Subcutaneous abdominal adipose tissue (tissue), 5 donors: ENCODE results near the gene CATSPERD.

ENCODE experiments used
- H3K27ac ChIP-seq: one replicate; pipeline ENCODE4 v1.7.0; 2013; ENCODE audit warnings: low read depth, mild to moderate bottlenecking, inconsistent platforms, low read length, moderate library complexity
- H3K27me3 ChIP-seq, 5 donors: one replicate each; pipeline ENCODE4 v1.7.0; 2013; ENCODE audit warnings: low read length in 5 of 5, inconsistent platforms in 1 of 5; ENCODE audit not compliant: control insufficient read depth in 5 of 5, insufficient read depth in 4 of 5
- H3K36me3 ChIP-seq, 5 donors: one replicate each; pipeline ENCODE4 v1.7.0; 2013; ENCODE audit warnings: low read length in 5 of 5; ENCODE audit not compliant: control insufficient read depth in 5 of 5, insufficient read depth in 5 of 5
- H3K4me1 ChIP-seq, 5 donors: one replicate each; pipeline ENCODE4 v1.7.0; 2013; ENCODE audit warnings: low read length in 5 of 5, mild to moderate bottlenecking in 3 of 5, moderate library complexity in 1 of 5; ENCODE audit not compliant: control insufficient read depth in 5 of 5, insufficient read depth in 5 of 5
- H3K4me3 ChIP-seq, 5 donors: one replicate each; pipeline ENCODE4 v1.7.0; 2013; ENCODE audit warnings: low read length in 5 of 5, low read depth in 1 of 5
- H3K9ac ChIP-seq, 5 donors: one replicate each; pipeline ENCODE4 v1.7.0; 2013; ENCODE audit warnings: low read length in 5 of 5, mild to moderate bottlenecking in 4 of 5, moderate library complexity in 3 of 5
- H3K9me3 ChIP-seq, 5 donors: one replicate each; pipeline ENCODE4 v1.7.0; 2013; ENCODE audit warnings: low read length in 5 of 5; ENCODE audit not compliant: control insufficient read depth in 5 of 5
- donor health status: healthy.
- donor health status: healthy.
- donor health status: healthy.
- donor health status: healthy.
- donor health status: healthy.

Gene CATSPERD

DNA sequence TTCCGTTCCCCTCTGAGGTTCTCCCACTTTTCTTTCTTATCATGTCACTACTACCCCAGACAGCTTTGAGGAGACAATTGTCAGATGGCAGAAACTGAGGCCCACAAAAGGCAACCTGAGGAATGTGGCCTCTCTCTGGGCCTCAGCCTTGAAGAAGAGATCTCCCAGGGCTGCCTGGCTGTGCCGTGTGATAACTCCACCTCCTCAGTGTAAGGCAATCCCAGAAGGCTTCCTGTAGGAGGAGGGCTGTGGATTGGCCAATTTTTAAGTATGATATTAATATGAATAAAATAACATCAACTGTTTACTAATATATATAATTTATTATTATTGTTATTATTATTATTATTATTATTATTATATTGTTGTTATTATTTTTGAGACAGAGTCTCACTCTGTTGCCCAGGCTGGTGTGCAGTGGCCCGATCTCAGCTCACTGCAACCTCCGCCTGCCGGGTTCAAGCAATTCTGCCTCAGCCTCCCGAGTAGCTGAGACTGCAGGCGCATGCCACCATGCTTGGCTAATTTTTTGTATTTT, 75.0 kb downstream of the CATSPERD start:
- no peak overlapping the region for H3K9ac ChIP-seq
- H3K4me1 ChIP-seq, result peaks cover 0 to 10% (median under 1%) of the 10 kb centered on the region in 5 donors
- no peak overlapping the region for H3K27ac ChIP-seq
- H3K27me3 ChIP-seq, result peaks cover 6 to 17% (median 10%) of the 10 kb centered on the region in 5 donors
- H3K4me3 ChIP-seq, result no peak overlapping the region
- no peaks in the 10 kb centered on the region for H3K36me3 ChIP-seq
- no peaks in the 10 kb centered on the region for H3K9me3 ChIP-seq

DNA sequence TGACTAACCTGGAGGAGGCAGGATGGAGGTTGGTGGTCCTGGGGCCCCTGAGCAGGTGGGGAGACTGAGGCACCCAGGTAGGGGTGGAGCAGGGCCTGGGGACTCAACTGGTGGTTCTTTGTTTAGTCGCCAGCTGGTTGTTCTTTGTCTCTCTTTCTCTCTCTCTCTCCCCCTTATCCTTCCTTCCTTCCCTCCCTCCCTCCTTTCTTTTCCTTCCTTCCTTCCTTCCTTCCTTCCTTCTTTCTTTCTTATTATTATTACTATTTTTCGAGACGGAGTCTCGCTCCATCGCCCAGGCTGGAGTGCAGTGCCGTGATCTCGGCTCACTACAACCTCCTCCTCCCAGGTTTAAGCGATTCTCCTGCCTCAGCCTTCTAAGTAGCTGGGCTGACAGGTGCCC, 77.8 kb downstream of the CATSPERD start:
- H3K9ac ChIP-seq, result no peak overlapping the region
- H3K4me3 ChIP-seq, result no peak overlapping the region
- peaks cover 22 to 40% (median 27%) of the 10 kb centered on the region in 5 donors for H3K27me3 ChIP-seq
- no peaks in the 10 kb centered on the region for H3K36me3 ChIP-seq
- no peak overlapping the region for H3K27ac ChIP-seq
- H3K9me3 ChIP-seq, result no peaks in the 10 kb centered on the region
- peaks cover 0 to 8% (median under 1%) of the 10 kb centered on the region in 5 donors for H3K4me1 ChIP-seq

DNA sequence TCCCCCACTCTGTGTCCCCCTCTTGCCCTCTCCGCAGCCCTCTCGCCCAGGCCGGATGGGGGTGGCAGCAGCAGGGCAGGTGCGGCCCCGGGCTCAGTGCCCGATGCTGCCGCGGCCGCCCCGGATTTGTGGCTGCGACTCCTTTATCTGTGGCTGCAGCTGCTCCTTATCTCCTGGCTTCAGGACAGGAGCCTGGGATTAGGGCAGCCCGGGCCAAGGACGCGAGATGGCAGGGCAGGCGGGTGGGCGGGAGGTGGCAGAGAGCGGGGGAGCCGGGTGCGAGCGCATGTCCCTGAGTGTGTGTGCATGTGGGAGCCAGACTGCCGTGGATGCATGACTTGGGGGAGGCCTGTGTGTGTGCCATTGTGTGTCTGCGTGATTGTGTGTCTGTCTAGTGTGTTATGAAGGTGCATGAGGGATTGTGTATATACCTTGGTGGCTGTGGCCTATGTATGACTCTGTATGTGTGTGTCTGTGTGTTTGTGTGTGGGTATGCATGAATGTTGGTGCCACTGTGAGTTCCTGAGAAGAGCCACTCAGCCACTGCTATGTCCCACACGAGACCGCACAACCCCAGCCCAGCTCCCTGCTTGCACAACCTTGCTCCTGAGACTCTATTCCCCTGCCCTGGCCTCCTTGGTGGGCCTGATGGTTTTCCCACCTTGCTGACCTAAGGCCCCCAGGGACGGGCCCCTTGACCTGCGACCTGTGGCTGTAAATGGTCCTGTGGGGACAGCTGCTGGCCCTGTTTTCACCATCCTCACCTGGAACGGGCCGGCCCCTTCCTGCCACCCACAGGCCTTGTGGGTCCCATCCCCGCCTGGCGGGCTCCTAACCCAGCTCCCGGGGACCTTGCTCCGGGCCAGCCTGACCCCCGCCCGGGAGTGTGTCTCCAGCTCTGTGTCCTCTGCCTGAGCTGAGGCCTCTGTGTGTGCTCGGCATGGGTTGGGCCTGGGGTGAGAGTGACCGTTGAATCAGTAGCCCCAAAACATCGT, 79.1 kb downstream of the CATSPERD start:
- H3K4me3 ChIP-seq, result no peak overlapping the region
- no peak overlapping the region for H3K9ac ChIP-seq
- H3K4me1 ChIP-seq, result peaks cover 0 to 14% (median 6%) of the 10 kb centered on the region in 5 donors
- H3K36me3 ChIP-seq, result no peaks in the 10 kb centered on the region
- peaks cover 27 to 53% (median 37%) of the 10 kb centered on the region in 5 donors for H3K27me3 ChIP-seq
- no peaks in the 10 kb centered on the region for H3K9me3 ChIP-seq
- no peak overlapping the region for H3K27ac ChIP-seq

DNA sequence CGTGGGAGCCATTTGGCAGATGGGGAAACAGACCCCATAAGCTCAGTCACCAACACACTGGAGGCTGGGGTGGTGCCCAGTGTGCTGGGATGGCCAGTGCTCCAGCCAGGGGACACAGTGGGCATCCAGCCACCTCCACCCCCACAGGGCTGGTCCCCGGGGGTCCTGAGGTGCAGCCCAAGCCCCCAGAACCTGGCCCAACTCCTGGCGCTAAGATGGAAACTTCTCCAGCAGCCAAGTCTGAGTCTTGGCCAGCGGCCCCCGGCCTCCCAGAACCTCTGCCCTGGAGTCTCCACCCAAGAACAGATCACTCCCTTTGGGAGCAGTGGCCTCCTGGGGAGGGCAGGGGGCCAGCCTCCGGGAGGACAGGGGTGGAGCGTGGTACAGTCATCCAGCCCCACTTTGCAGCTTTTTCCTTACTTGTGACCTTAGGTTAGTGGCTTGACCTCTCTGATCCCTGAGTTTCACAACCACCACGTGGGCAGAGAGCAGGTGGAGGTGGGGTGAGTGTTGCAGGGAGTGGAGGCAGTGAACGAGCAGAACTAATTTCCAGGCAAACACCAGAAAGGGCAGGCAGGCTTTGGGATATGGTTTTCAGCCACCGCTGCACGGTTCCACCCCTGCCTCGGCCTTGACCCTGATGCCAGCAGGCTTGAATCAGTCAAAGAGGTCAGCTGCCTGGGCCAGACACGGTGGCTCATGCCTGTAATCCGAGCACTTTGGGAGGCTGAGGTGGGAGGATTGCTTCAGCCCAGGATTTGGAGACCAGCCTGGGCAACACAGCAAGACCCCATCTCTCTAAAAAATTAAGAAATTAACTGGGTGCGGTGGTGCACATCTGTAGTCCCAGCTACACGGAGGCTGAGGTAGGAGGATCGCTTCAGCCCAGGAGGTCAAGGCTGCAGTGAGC, 80.2 kb downstream of the CATSPERD start:
- Histone ChIP-seq H3K9ac (no peak overlapping the region), H3K27me3 (peaks cover 27 to 58% (median 41%) of the 10 kb centered on the region in 5 donors), H3K36me3 (no peaks in the 10 kb centered on the region), H3K9me3 (no peaks in the 10 kb centered on the region), H3K27ac (no peak overlapping the region), H3K4me1 (peaks cover 0 to 17% (median 7%) of the 10 kb centered on the region in 5 donors), H3K4me3 (no peak overlapping the region)

DNA sequence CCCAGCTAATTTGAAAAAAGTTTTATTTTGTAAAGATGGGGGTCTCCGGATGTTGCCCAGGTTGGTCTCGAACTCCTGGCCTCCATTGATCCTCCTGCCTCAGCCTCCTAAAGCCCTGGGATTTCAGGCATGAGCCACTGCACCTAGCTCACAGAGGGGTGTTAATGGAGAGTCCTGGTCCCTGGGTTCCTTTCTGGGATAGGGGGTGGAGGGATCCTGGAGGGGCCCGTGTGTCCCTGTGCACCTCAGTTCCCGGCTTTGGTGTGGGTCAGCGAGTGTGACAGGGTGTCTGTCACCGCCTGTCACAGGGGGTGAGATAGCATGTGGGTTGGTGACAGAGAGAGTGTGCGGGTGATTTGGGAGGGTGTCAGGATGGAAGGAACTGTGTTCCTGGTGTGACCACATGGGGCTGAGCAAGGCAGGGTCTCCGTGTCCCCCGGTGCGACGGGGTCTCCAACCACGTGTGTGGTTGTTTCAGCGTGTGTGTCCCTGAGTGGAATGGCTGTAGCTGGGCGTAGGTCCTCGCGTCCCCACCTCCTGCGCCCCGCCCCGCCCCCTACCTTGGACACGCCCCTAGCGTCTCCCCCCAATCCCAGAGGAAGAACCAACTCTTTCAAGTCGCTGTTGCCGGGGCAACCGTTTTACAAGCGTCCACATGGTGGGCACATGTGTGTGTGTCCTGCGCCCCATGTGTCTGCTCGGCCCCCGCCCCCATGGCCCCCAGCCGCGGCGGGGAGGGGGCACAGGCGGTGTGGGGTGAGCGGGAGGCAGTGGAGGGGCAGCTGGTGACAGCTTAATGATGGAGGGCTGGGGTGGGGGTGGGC, 81.6 kb downstream of the CATSPERD start:
- H3K36me3 ChIP-seq, result no peaks in the 10 kb centered on the region
- H3K4me3 ChIP-seq, result no peak overlapping the region
- no peak overlapping the region for H3K27ac ChIP-seq
- peaks cover 27 to 64% (median 45%) of the 10 kb centered on the region in 5 donors for H3K27me3 ChIP-seq
- peaks cover 0 to 20% (median 8%) of the 10 kb centered on the region in 5 donors for H3K4me1 ChIP-seq
- peaks cover 0 to 3% (median 0%) of the 10 kb centered on the region in 5 donors for H3K9me3 ChIP-seq
- no peak overlapping the region for H3K9ac ChIP-seq

DNA sequence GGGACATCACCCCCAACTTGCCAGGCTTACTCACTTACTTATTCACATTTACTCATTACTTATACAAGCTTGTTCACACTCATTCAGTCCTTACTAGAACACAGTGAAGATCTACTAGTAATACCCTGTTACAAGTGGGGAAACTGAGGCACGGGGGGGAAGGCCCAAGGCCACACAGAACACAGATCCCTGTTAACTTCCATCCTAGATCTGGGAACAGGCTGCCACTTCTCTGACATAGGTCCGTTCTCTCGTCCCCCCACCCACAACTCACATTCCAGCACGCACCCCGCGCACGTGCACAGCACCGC, 83.0 kb downstream of the CATSPERD start:
- Histone ChIP-seq H3K27ac (no peak overlapping the region), H3K4me3 (peak overlapping the region in 4 of 5 donors; percentile 11 to 68 (median 46)), H3K4me1 (peaks cover 0 to 20% (median 8%) of the 10 kb centered on the region in 5 donors), H3K9me3 (peaks cover 0 to 3% (median 0%) of the 10 kb centered on the region in 5 donors), H3K36me3 (no peaks in the 10 kb centered on the region), H3K27me3 (peaks cover 27 to 60% (median 45%) of the 10 kb centered on the region in 5 donors), H3K9ac (peak overlapping the region in 2 of 5 donors; percentile 35 to 68)

DNA sequence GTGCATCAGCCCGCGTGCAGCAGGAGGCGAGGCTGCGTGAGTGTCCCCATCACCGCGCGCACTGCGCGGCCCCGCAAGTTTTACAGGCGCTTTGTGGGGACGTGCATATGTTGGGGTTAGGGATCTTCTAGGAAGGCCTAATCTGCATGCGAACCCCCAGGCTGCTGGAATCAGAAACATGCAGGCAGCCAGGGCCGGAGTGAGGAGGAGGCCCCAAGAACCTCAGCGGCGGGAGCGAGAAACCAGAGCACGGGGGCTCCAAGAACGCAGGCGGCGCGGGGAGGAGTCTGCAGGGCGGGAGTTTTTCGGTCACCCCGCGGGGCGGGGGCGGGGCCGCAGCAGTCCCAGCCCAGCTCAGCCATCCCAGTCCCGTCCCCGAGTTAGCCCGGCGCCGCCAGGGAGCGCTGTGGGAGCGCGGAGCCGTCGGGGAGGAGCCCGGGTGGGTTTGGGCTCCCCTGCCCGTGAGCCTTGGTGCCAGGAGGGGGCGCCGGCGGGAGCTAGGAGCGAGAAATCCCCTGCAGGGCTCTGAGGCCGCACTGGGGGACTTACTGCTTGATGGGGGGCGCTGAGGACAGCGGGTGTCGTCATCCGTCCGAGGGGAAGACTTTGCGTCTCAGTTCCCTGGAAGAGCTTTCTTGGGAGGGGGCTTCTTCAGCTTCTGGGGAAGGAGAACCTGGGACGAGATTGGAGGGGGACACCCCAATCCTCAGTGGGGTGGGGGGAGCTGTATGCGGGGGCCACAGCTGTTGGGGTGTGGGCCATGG, 83.5 kb downstream of the CATSPERD start:
- Histone ChIP-seq H3K4me3 (peak overlapping the region in 4 of 5 donors; percentile 11 to 68 (median 46)), H3K9me3 (peaks cover 0 to 3% (median 0%) of the 10 kb centered on the region in 5 donors), H3K27me3 (peaks cover 26 to 57% (median 42%) of the 10 kb centered on the region in 5 donors), H3K36me3 (no peaks in the 10 kb centered on the region), H3K9ac (peak overlapping the region in 2 of 5 donors; percentile 35 to 68), H3K27ac (no peak overlapping the region), H3K4me1 (peaks cover 0 to 20% (median 8%) of the 10 kb centered on the region in 5 donors)

DNA sequence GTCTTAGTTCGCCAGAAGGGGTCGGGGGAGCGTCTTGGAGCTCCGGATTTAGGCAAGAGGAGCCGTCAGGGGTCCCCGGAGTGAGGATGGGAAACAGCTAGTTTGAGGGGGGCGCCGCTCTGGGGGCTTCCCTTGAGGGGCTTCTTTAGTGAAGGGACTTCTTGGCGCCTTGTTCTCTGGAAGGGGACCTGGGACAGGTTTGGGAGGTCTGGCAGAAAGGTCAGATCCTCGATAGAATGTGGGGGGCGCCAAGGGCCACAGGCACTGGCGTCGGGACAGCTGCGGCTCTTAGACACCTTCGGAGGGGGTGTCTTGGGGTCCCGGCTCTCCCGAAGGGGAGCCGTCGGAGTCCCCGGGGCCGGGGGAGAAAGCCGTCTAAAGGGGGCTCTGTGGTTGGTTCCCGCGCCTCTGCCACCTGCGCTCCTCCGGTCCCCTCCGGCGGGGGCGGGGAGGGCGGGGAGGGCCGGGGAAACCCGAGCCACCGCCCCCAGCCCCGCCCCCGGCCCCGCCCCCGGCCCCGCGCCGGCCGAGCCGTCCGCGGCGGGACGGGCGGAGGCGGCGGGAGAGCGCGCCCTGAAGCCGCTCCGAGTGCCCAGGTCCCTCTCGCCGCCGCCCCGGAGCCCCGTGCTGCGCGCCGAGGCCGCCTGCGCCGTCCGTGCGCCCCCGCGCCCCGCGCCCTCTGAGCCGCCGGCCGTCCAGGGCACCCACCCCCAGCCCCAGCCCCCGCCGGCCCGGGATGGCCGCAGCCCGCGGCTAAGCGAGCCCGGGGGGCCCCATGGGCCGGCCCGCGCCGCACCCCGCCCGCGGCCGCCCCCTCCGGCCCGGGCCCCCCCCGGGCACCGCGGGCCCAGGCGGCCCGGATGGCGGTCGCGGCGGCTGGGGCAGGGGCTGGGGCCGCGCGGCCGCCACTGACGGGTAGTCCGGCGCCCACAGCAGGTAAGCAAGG, 84.4 kb downstream of the CATSPERD start, which contains the start of gene NRTN:
TSS of gene NRTN (plus strand) at position 552 of the 946 bp plus-strand sequence. CDS start 19,099 bp downstream, outside the sequence.
- peak within 1 kb of the TSS in 2 of 5 donors; percentile 32 to 60 for H3K4me3 ChIP-seq
- H3K27ac ChIP-seq, result no peak within 1 kb of the TSS
- no peaks in the 10 kb centered on the region for H3K36me3 ChIP-seq
- H3K27me3 ChIP-seq, result peaks cover 24 to 52% (median 37%) of the 10 kb centered on the region in 5 donors
- H3K9ac ChIP-seq, result no peak within 1 kb of the TSS
- H3K4me1 ChIP-seq, result peaks cover 0 to 20% (median 8%) of the 10 kb centered on the region in 5 donors
- peaks cover 0 to 3% (median 0%) of the 10 kb centered on the region in 5 donors for H3K9me3 ChIP-seq
